ENCODE data around the gene ZMAT2. TPM values are rescaled to one million over a fixed set of nuclear protein-coding genes. Genes with fewer than 3 reads are reported as not detected.

The ZMAT2 gene
- total RNA-seq, 1 donor from 2014 or later, result 51.0 TPM

- H3K36me3 Mint-ChIP-seq (ENCODE audit: low read depth, unreplicated experiment), result peaks cover 37% of the 10 kb centered on the region
- no peak for DNase-seq (ENCODE audit: low spot score)
- H3K27me3 Mint-ChIP-seq (ENCODE audit: unreplicated experiment), result peaks cover 16% of the 10 kb centered on the region
- H3K9me3 Mint-ChIP-seq (ENCODE audit: unreplicated experiment), result no peaks in the 10 kb centered on the region
- no peak overlapping the region for H3K27ac Mint-ChIP-seq (ENCODE audit: unreplicated experiment)
- TF ChIP-seq CTCF (IDR thresholded peaks at IDR 0.05; ENCODE audit: unreplicated experiment), result no peak
- H3K4me1 Mint-ChIP-seq (ENCODE audit: unreplicated experiment), result peaks cover 5% of the 10 kb centered on the region
- no peak overlapping the region for H3K4me3 Mint-ChIP-seq (ENCODE audit: unreplicated experiment)
Measured at GRCh38 chr5:140674629-140675028, 25.6 kb upstream of the ZMAT2 start.

- peaks cover 39% of the 10 kb centered on the region for H3K36me3 Mint-ChIP-seq (ENCODE audit: low read depth, unreplicated experiment)
- peaks cover 16% of the 10 kb centered on the region for H3K27me3 Mint-ChIP-seq (ENCODE audit: unreplicated experiment)
- peak overlapping the region; percentile 62 for H3K4me3 Mint-ChIP-seq (ENCODE audit: unreplicated experiment)
- no peak for DNase-seq (ENCODE audit: low spot score)
- no peaks in the 10 kb centered on the region for H3K9me3 Mint-ChIP-seq (ENCODE audit: unreplicated experiment)
- no peak for TF ChIP-seq CTCF (IDR thresholded peaks at IDR 0.05; ENCODE audit: unreplicated experiment)
- H3K4me1 Mint-ChIP-seq (ENCODE audit: unreplicated experiment), result no peaks in the 10 kb centered on the region
- H3K27ac Mint-ChIP-seq (ENCODE audit: unreplicated experiment), result no peak overlapping the region
Measured at GRCh38 chr5:140677947-140678346, 22.3 kb upstream of the ZMAT2 start.

- no peaks in the 10 kb centered on the region for H3K4me1 Mint-ChIP-seq (ENCODE audit: unreplicated experiment)
- H3K4me3 Mint-ChIP-seq (ENCODE audit: unreplicated experiment), result no peak overlapping the region
- H3K27ac Mint-ChIP-seq (ENCODE audit: unreplicated experiment), result no peak overlapping the region
- no peak for DNase-seq (ENCODE audit: low spot score)
- peaks cover 11% of the 10 kb centered on the region for H3K27me3 Mint-ChIP-seq (ENCODE audit: unreplicated experiment)
- no peak for TF ChIP-seq CTCF (IDR thresholded peaks at IDR 0.05; ENCODE audit: unreplicated experiment)
- H3K36me3 Mint-ChIP-seq (ENCODE audit: low read depth, unreplicated experiment), result peaks cover 40% of the 10 kb centered on the region
- no peaks in the 10 kb centered on the region for H3K9me3 Mint-ChIP-seq (ENCODE audit: unreplicated experiment)
Measured at GRCh38 chr5:140678993-140679392, 21.3 kb upstream of the ZMAT2 start.

- peaks cover 17% of the 10 kb centered on the region for H3K36me3 Mint-ChIP-seq (ENCODE audit: low read depth, unreplicated experiment)
- peaks cover 20% of the 10 kb centered on the region for H3K4me1 Mint-ChIP-seq (ENCODE audit: unreplicated experiment)
- H3K9me3 Mint-ChIP-seq (ENCODE audit: unreplicated experiment), result no peaks in the 10 kb centered on the region
- no peak for TF ChIP-seq CTCF (IDR thresholded peaks at IDR 0.05; ENCODE audit: unreplicated experiment)
- H3K27ac Mint-ChIP-seq (ENCODE audit: unreplicated experiment), result peak overlapping the region; percentile 91
- peaks cover 14% of the 10 kb centered on the region for H3K27me3 Mint-ChIP-seq (ENCODE audit: unreplicated experiment)
- peak overlapping the region; percentile 97 for H3K4me3 Mint-ChIP-seq (ENCODE audit: unreplicated experiment)
- DNase-seq (ENCODE audit: low spot score), result no peak
Measured at GRCh38 chr5:140690376-140690932, 9.8 kb upstream of the ZMAT2 start.

GRCh38 chr5:140690941-140691924 lies 9.0 kb upstream of the ZMAT2 start, which contains the start of the genes HARS1 and HARS2:
Gene HARS1, minus strand, starts transcription at chr5:140691370. Its CDS starts 66 bp downstream, at chr5:140691304.
Gene HARS2, plus strand, starts transcription at chr5:140691455. Its CDS starts 194 bp downstream, at chr5:140691649.
- TF ChIP-seq CTCF (IDR thresholded peaks at IDR 0.05; ENCODE audit: unreplicated experiment), result no peak
- H3K27ac Mint-ChIP-seq (ENCODE audit: unreplicated experiment), result peak within 1 kb of the TSS; percentile 91
- DNase-seq (ENCODE audit: low spot score), result peak; percentile 85
- H3K36me3 Mint-ChIP-seq (ENCODE audit: low read depth, unreplicated experiment), result peaks cover 25% of the 10 kb centered on the region
- H3K4me3 Mint-ChIP-seq (ENCODE audit: unreplicated experiment), result peak within 1 kb of the TSS; percentile 97
- peaks cover 22% of the 10 kb centered on the region for H3K4me1 Mint-ChIP-seq (ENCODE audit: unreplicated experiment)
- no peaks in the 10 kb centered on the region for H3K9me3 Mint-ChIP-seq (ENCODE audit: unreplicated experiment)
- H3K27me3 Mint-ChIP-seq (ENCODE audit: unreplicated experiment), result peaks cover 14% of the 10 kb centered on the region
